ENCODE data around the gene RBPJ. TPM values are rescaled to one million over a fixed set of nuclear protein-coding genes. Genes with fewer than 3 reads are reported as not detected.

RBPJ gene
- total RNA-seq, 1 donor from 2014 or later, result 118 TPM

- H3K36me3 ChIP-seq, result no peaks in the 10 kb centered on the region
- TF ChIP-seq CTCF (IDR thresholded peaks at IDR 0.05), result no peak
- H3K27ac ChIP-seq, result no peak overlapping the region
- intact Hi-C loops (cut with DNase I), result no loop called here
- no peak for DNase-seq
- H3K4me1 ChIP-seq, result no peaks in the 10 kb centered on the region
- H3K9me3 ChIP-seq, result no peaks in the 10 kb centered on the region
- no peak for ATAC-seq
- H3K27me3 ChIP-seq (ENCODE audit: low read depth), result no peaks in the 10 kb centered on the region
- no peak overlapping the region for H3K4me3 ChIP-seq
These were observed 153.1 kb downstream of the RBPJ start for GRCh38 chr4:26473893-26474292.

GRCh38 chr4:26474551-26474950 lies 153.7 kb downstream of the RBPJ start:
- Histone ChIP-seq H3K27me3 (ENCODE audit: low read depth) (no peaks in the 10 kb centered on the region), H3K9me3 (no peaks in the 10 kb centered on the region), H3K4me1 (no peaks in the 10 kb centered on the region), H3K27ac (no peak overlapping the region), H3K4me3 (no peak overlapping the region), H3K36me3 (no peaks in the 10 kb centered on the region)
- intact Hi-C loops (cut with DNase I), result no loop called here
- DNase-seq (no peak), ATAC-seq (no peak)
- no peak for TF ChIP-seq CTCF (IDR thresholded peaks at IDR 0.05)

- Histone ChIP-seq H3K4me3 (no peak overlapping the region), H3K27me3 (ENCODE audit: low read depth) (no peaks in the 10 kb centered on the region), H3K4me1 (no peaks in the 10 kb centered on the region), H3K9me3 (no peaks in the 10 kb centered on the region), H3K36me3 (no peaks in the 10 kb centered on the region), H3K27ac (no peak overlapping the region)
- intact Hi-C loops (cut with DNase I), result no loop called here
- DNase-seq (no peak), ATAC-seq (no peak)
- TF ChIP-seq CTCF (IDR thresholded peaks at IDR 0.05), result no peak
These were observed 154.9 kb downstream of the RBPJ start for GRCh38 chr4:26475716-26476115.

- no peak overlapping the region for H3K27ac ChIP-seq
- intact Hi-C loops (cut with DNase I), result no loop called here
- H3K9me3 ChIP-seq, result no peaks in the 10 kb centered on the region
- no peaks in the 10 kb centered on the region for H3K27me3 ChIP-seq (ENCODE audit: low read depth)
- no peak overlapping the region for H3K4me3 ChIP-seq
- ATAC-seq (no peak), DNase-seq (no peak)
- no peaks in the 10 kb centered on the region for H3K4me1 ChIP-seq
- H3K36me3 ChIP-seq, result no peaks in the 10 kb centered on the region
- TF ChIP-seq CTCF (IDR thresholded peaks at IDR 0.05), result no peak
These were observed 155.7 kb downstream of the RBPJ start for GRCh38 chr4:26476545-26476944.

GRCh38 chr4:26478330-26478729 lies 157.5 kb downstream of the RBPJ start:
- intact Hi-C loops (cut with DNase I), result no loop called here
- Histone ChIP-seq H3K27me3 (ENCODE audit: low read depth) (no peaks in the 10 kb centered on the region), H3K27ac (no peak overlapping the region), H3K36me3 (no peaks in the 10 kb centered on the region), H3K4me1 (no peaks in the 10 kb centered on the region), H3K4me3 (no peak overlapping the region), H3K9me3 (no peaks in the 10 kb centered on the region)
- DNase-seq, result no peak
- ATAC-seq, result no peak
- TF ChIP-seq CTCF (IDR thresholded peaks at IDR 0.05), result no peak
